KMS-11 (cell line): ENCODE data around the gene HORMAD2.

ENCODE experiments used
- H2AFZ ChIP-seq: fragments of 200-600 bp; sonication (generic); 2 replicates; pipeline ENCODE4 v1.6.1; 2016; ENCODE audit warnings: antibody characterized with exemption, mixed run types, low read depth
- H3K27ac ChIP-seq: fragments of 200-600 bp; sonication (generic); 2 replicates; pipeline ENCODE4 v1.6.1; 2016; ENCODE audit warnings: mild to moderate bottlenecking, mixed run types
- H3K27me3 ChIP-seq: fragments of 200-600 bp; sonication (generic); 2 replicates; pipeline ENCODE4 v1.6.1; 2017; ENCODE audit warnings: mild to moderate bottlenecking, low read depth, mixed run types, moderate library complexity; ENCODE audit not compliant: insufficient read depth
- H3K36me3 ChIP-seq: fragments of 200-600 bp; sonication (generic); 2 replicates; pipeline ENCODE4 v1.6.1; 2017; ENCODE audit warnings: mild to moderate bottlenecking, mixed run types; ENCODE audit not compliant: insufficient read depth
- H3K4me1 ChIP-seq: fragments of 200-600 bp; sonication (generic); 2 replicates; pipeline ENCODE4 v1.6.1; 2016; ENCODE audit warnings: mild to moderate bottlenecking, low read depth, mixed run types; ENCODE audit not compliant: poor library complexity, severe bottlenecking
- H3K4me2 ChIP-seq: fragments of 200-600 bp; sonication (generic); 2 replicates; pipeline ENCODE4 v1.7.0; 2016; ENCODE audit warnings: mild to moderate bottlenecking, mixed run types
- H3K4me3 ChIP-seq: fragments of 200-600 bp; sonication (generic); IDR thresholded peaks from 2 replicates; pipeline ENCODE4 v1.6.1; 2017; ENCODE audit warnings: low read depth, low read length, mixed read lengths; ENCODE audit not compliant: insufficient read depth
- H3K79me2 ChIP-seq: fragments of 200-600 bp; sonication (generic); 2 replicates; pipeline ENCODE4 v1.6.1; 2016; ENCODE audit warnings: low read depth, mixed run types; ENCODE audit not compliant: insufficient read depth
- H3K9ac ChIP-seq: fragments of 200-600 bp; sonication (generic); 2 replicates; pipeline ENCODE4 v1.6.1; 2016; ENCODE audit warnings: mild to moderate bottlenecking, mixed run types
- H4K20me1 ChIP-seq: fragments of 200-600 bp; sonication (generic); 2 replicates; pipeline ENCODE4 v1.6.1; 2016; ENCODE audit warnings: mild to moderate bottlenecking, mixed run types; ENCODE audit not compliant: insufficient read depth
- CTCF ChIP-seq: fragments of 200-600 bp; sonication (generic); conservative IDR thresholded peaks from 2 replicates; pipeline ENCODE4 v1.6.1; 2017; ENCODE audit warnings: low read depth, mild to moderate bottlenecking, antibody characterized with exemption, low read length, moderate library complexity, mixed read lengths

Gene HORMAD2

GRCh38 chr22:30224161-30224857 is 144.0 kb downstream of the HORMAD2 start:
- H3K4me3 ChIP-seq, result no peak overlapping the region
- H3K36me3 ChIP-seq, result no peaks in the 10 kb centered on the region
- H2AFZ ChIP-seq, result no peak overlapping the region
- H3K27me3 ChIP-seq, result peaks cover 19% of the 10 kb centered on the region; the same call in 1 of the 2 replicates
- no peak overlapping the region for H3K9ac ChIP-seq
- H3K79me2 ChIP-seq, result no peaks in the 10 kb centered on the region
- H3K27ac ChIP-seq, result no peak overlapping the region
- peaks cover 26% of the 10 kb centered on the region for H3K4me1 ChIP-seq
- H4K20me1 ChIP-seq, result no peaks in the 10 kb centered on the region
- H3K4me2 ChIP-seq, result no peak overlapping the region
- no peak for TF ChIP-seq CTCF

- no peaks in the 10 kb centered on the region for H3K36me3 ChIP-seq
- H2AFZ ChIP-seq, result no peak overlapping the region
- H3K27ac ChIP-seq, result no peak overlapping the region
- H3K4me3 ChIP-seq, result no peak overlapping the region
- TF ChIP-seq CTCF, result no peak
- no peak overlapping the region for H3K4me2 ChIP-seq
- H4K20me1 ChIP-seq, result no peaks in the 10 kb centered on the region
- peaks cover 24% of the 10 kb centered on the region for H3K4me1 ChIP-seq
- no peak overlapping the region for H3K9ac ChIP-seq
- H3K27me3 ChIP-seq, result peaks cover 17% of the 10 kb centered on the region; the same call in 1 of the 2 replicates
- no peaks in the 10 kb centered on the region for H3K79me2 ChIP-seq
These were observed 145.1 kb downstream of the HORMAD2 start for GRCh38 chr22:30225220-30225927.

GRCh38 chr22:30226192-30226832 is 146.0 kb downstream of the HORMAD2 start:
- no peaks in the 10 kb centered on the region for H4K20me1 ChIP-seq
- H3K4me2 ChIP-seq, result no peak overlapping the region
- no peaks in the 10 kb centered on the region for H3K79me2 ChIP-seq
- no peaks in the 10 kb centered on the region for H3K36me3 ChIP-seq
- H3K27ac ChIP-seq, result no peak overlapping the region
- H2AFZ ChIP-seq, result no peak overlapping the region
- no peak overlapping the region for H3K9ac ChIP-seq
- no peak for TF ChIP-seq CTCF
- H3K4me3 ChIP-seq, result no peak overlapping the region
- H3K27me3 ChIP-seq, result peaks cover 20% of the 10 kb centered on the region; the same call in 1 of the 2 replicates
- peaks cover 14% of the 10 kb centered on the region for H3K4me1 ChIP-seq
